Mesenchymal stem cell (in vitro differentiated cells and primary cell): ENCODE measurements around the gene CADPS.

Experiments
- DNase-seq: peaks from one replicate; pipeline ENCODE4 v3.0.0-alpha.2; 2013
- H2AFZ ChIP-seq: one replicate; pipeline ENCODE4 v1.6.1; 2013; ENCODE audit warnings: low read depth, mild to moderate bottlenecking, control low read depth, inconsistent platforms, low read length, moderate library complexity
- H2AK5ac ChIP-seq: 2 replicates; pipeline ENCODE4 v1.6.1; 2013; ENCODE audit warnings: low read length, moderate library complexity, mild to moderate bottlenecking, inconsistent platforms; ENCODE audit not compliant: severe bottlenecking
- H2BK120ac ChIP-seq: one replicate; pipeline ENCODE4 v1.6.1; 2013; ENCODE audit warnings: low read depth, mild to moderate bottlenecking, inconsistent platforms, low read length, moderate library complexity
- H2BK12ac ChIP-seq, 2 experiments: one replicate each; pipeline ENCODE4 v1.6.1; 2013; ENCODE audit warnings: inconsistent platforms in 2 of 2, low read length in 2 of 2, mild to moderate bottlenecking in 2 of 2, moderate library complexity in 2 of 2, control low read depth in 1 of 2
- H2BK15ac ChIP-seq: one replicate; pipeline ENCODE4 v1.6.1; 2013; ENCODE audit warnings: mild to moderate bottlenecking, low read depth, inconsistent platforms; ENCODE audit not compliant: poor library complexity, severe bottlenecking
- H2BK5ac ChIP-seq: 2 replicates; pipeline ENCODE4 v1.6.1; 2013; ENCODE audit warnings: low read depth, mild to moderate bottlenecking, low read length, control low read depth, inconsistent platforms; ENCODE audit not compliant: poor library complexity, severe bottlenecking
- H3K14ac ChIP-seq, 2 experiments: one replicate each; pipeline ENCODE4 v1.6.1; 2013; ENCODE audit warnings: inconsistent platforms in 2 of 2, low read length in 2 of 2, control low read depth in 1 of 2, mild to moderate bottlenecking in 1 of 2, moderate library complexity in 1 of 2
- H3K18ac ChIP-seq, 2 experiments: one replicate each; pipeline ENCODE4 v1.6.1; 2013; ENCODE audit warnings: inconsistent platforms in 2 of 2, low read length in 2 of 2, control low read depth in 1 of 2, low read depth in 1 of 2, mild to moderate bottlenecking in 1 of 2
- H3K23ac ChIP-seq, 2 experiments: one replicate each; pipeline ENCODE4 v1.6.1; 2013; ENCODE audit warnings: inconsistent platforms in 2 of 2, low read length in 2 of 2, mild to moderate bottlenecking in 2 of 2, moderate library complexity in 2 of 2, control low read depth in 1 of 2
- H3K27ac ChIP-seq: 2 replicates; pipeline ENCODE4 v1.5.1; 2013; ENCODE audit warnings: mild to moderate bottlenecking, moderate library complexity, low read length, control low read depth, inconsistent platforms; ENCODE audit not compliant: poor library complexity, severe bottlenecking
- H3K27me3 ChIP-seq, 2 experiments: 2 replicates each; pipeline versions ENCODE4 v1.6.1 to v1.7.0; 2013; ENCODE audit warnings: low read length in 2 of 2, mild to moderate bottlenecking in 2 of 2, moderate library complexity in 2 of 2, control low read depth in 1 of 2, inconsistent platforms in 1 of 2; ENCODE audit not compliant: control insufficient read depth in 1 of 2, insufficient read depth in 1 of 2
- H3K36me3 ChIP-seq, 2 experiments: 2 replicates each; pipeline versions ENCODE4 v1.6.1 to v1.7.0; 2013; ENCODE audit warnings: low read length in 2 of 2, control low read depth in 1 of 2, inconsistent platforms in 1 of 2, low read depth in 1 of 2, mild to moderate bottlenecking in 1 of 2; ENCODE audit not compliant: insufficient read depth in 2 of 2, control insufficient read depth in 1 of 2
- H3K4ac ChIP-seq, 2 experiments: one replicate each; pipeline ENCODE4 v1.6.1; 2013; ENCODE audit warnings: inconsistent platforms in 2 of 2, low read length in 2 of 2, mild to moderate bottlenecking in 2 of 2, moderate library complexity in 2 of 2, control low read depth in 1 of 2, low read depth in 1 of 2
- H3K4me1 ChIP-seq: 2 replicates; pipeline ENCODE4 v1.6.1; 2013; ENCODE audit warnings: low read depth, low read length, control low read depth; ENCODE audit not compliant: control insufficient read depth, insufficient read depth
- H3K4me2 ChIP-seq: 2 replicates; pipeline ENCODE4 v1.6.1; 2013; ENCODE audit warnings: low read length, mild to moderate bottlenecking, inconsistent platforms; ENCODE audit not compliant: poor library complexity, severe bottlenecking
- H3K4me3 ChIP-seq, 2 experiments: 2 replicates each; pipeline versions ENCODE4 v1.5.1 to v1.7.0; 2013; ENCODE audit warnings: low read length in 2 of 2, mild to moderate bottlenecking in 2 of 2, control low read depth in 1 of 2, low read depth in 1 of 2; ENCODE audit not compliant: insufficient read depth in 1 of 2
- H3K79me1 ChIP-seq: replicated peaks from 2 replicates; pipeline ENCODE4 v1.6.1; 2013; ENCODE audit warnings: mild to moderate bottlenecking, control low read depth, low read length, inconsistent platforms; ENCODE audit not compliant: poor library complexity, severe bottlenecking
- H3K9ac ChIP-seq: 2 replicates; pipeline ENCODE4 v1.7.0; 2013; ENCODE audit warnings: mild to moderate bottlenecking, low read length, moderate library complexity
- H3K9me3 ChIP-seq: 2 replicates; pipeline ENCODE4 v1.7.0; 2013; ENCODE audit warnings: mild to moderate bottlenecking, low read length; ENCODE audit not compliant: control insufficient read depth
- H4K8ac ChIP-seq: one replicate; pipeline ENCODE4 v1.6.1; 2013; ENCODE audit warnings: inconsistent platforms, mild to moderate bottlenecking, low read length, moderate library complexity
- H4K91ac ChIP-seq: one replicate; pipeline ENCODE4 v1.6.1; 2013; ENCODE audit warnings: mild to moderate bottlenecking, low read length, inconsistent platforms
- WGBS: methylation state at CpG from one replicate; pipeline ENCODE4 v1.1.7; 2013; ENCODE audit warnings: mixed read lengths; 5-methylcytosine and 5-hydroxymethylcytosine counted together

The CADPS gene

GRCh38 chr3:62815981-62816380, 59.2 kb downstream of the CADPS start:
- no peak overlapping the region for H3K14ac ChIP-seq
- H3K4ac ChIP-seq: no peak overlapping the region
- H3K27me3 ChIP-seq: no peaks in the 10 kb centered on the region
- H3K27ac ChIP-seq: no peak overlapping the region
- no peaks in the 10 kb centered on the region for H3K79me1 ChIP-seq
- no peak overlapping the region for H3K23ac ChIP-seq
- H2BK120ac ChIP-seq: no peak overlapping the region
- no peaks in the 10 kb centered on the region for H3K9me3 ChIP-seq
- no peak overlapping the region for H2AFZ ChIP-seq
- no peak for DNase-seq
- H2AK5ac ChIP-seq: no peak overlapping the region
- no peak overlapping the region for H3K18ac ChIP-seq
- H4K8ac ChIP-seq: no peak overlapping the region
- H2BK15ac ChIP-seq: no peak overlapping the region
- no peak overlapping the region for H4K91ac ChIP-seq
- no peak overlapping the region for H3K4me2 ChIP-seq
- H2BK12ac ChIP-seq: no peak overlapping the region
- no peak overlapping the region for H3K4me3 ChIP-seq
- no peak overlapping the region for H3K9ac ChIP-seq
- no peaks in the 10 kb centered on the region for H3K4me1 ChIP-seq
- H3K36me3 ChIP-seq: no peaks in the 10 kb centered on the region
- no peak overlapping the region for H2BK5ac ChIP-seq

GRCh38 chr3:62812631-62813030, 62.6 kb downstream of the CADPS start:
- H2BK12ac ChIP-seq: no peak overlapping the region
- 90% methylated on average over 3 of the region's 3 CpGs for WGBS
- H3K4me1 ChIP-seq: no peaks in the 10 kb centered on the region

GRCh38 chr3:62811119-62811518, 64.1 kb downstream of the CADPS start:
- H3K9me3 ChIP-seq: no peaks in the 10 kb centered on the region
- no peak overlapping the region for H2BK15ac ChIP-seq
- H3K14ac ChIP-seq: no peak overlapping the region
- H3K4me3 ChIP-seq: no peak overlapping the region
- no peaks in the 10 kb centered on the region for H3K27me3 ChIP-seq
- no peaks in the 10 kb centered on the region for H3K4me1 ChIP-seq
- H2AFZ ChIP-seq: no peak overlapping the region
- H4K8ac ChIP-seq: no peak overlapping the region
- H2AK5ac ChIP-seq: no peak overlapping the region
- H3K27ac ChIP-seq: no peak overlapping the region
- no peak overlapping the region for H3K9ac ChIP-seq
- H2BK12ac ChIP-seq: no peak overlapping the region
- no peak for DNase-seq
- no peak overlapping the region for H3K23ac ChIP-seq
- no peaks in the 10 kb centered on the region for H3K36me3 ChIP-seq
- no peak overlapping the region for H3K18ac ChIP-seq
- H2BK120ac ChIP-seq: no peak overlapping the region
- no peak overlapping the region for H3K4me2 ChIP-seq
- H2BK5ac ChIP-seq: no peak overlapping the region
- no peak overlapping the region for H3K4ac ChIP-seq
- H3K79me1 ChIP-seq: no peaks in the 10 kb centered on the region
- H4K91ac ChIP-seq: no peak overlapping the region

More at GRCh38 chr3:62812631-62813030, 62.6 kb downstream of the CADPS start:
- Histone ChIP-seq H3K4me2 (no peak overlapping the region), H3K36me3 (no peaks in the 10 kb centered on the region), H2BK15ac (no peak overlapping the region), H2AFZ (no peak overlapping the region), H4K91ac (no peak overlapping the region), H3K9ac (no peak overlapping the region), H2AK5ac (no peak overlapping the region), H4K8ac (no peak overlapping the region), H3K18ac (no peak overlapping the region), H3K27ac (no peak overlapping the region), H3K23ac (no peak overlapping the region), H3K4ac (no peak overlapping the region), H3K27me3 (no peaks in the 10 kb centered on the region), H2BK120ac (no peak overlapping the region), H3K9me3 (no peaks in the 10 kb centered on the region), H3K4me3 (no peak overlapping the region), H3K14ac (no peak overlapping the region), H2BK5ac (no peak overlapping the region), H3K79me1 (no peaks in the 10 kb centered on the region)
- no peak for DNase-seq

GRCh38 chr3:62809369-62809768, 65.8 kb downstream of the CADPS start:
- no peak overlapping the region for H2BK12ac ChIP-seq
- H3K4me3 ChIP-seq: no peak overlapping the region
- no peaks in the 10 kb centered on the region for H3K9me3 ChIP-seq
- H2AFZ ChIP-seq: no peak overlapping the region
- H3K27me3 ChIP-seq: no peaks in the 10 kb centered on the region
- no peak overlapping the region for H4K8ac ChIP-seq
- H3K18ac ChIP-seq: no peak overlapping the region
- WGBS: no CpG with 5 or more reads among the region's 1 CpG
- no peak overlapping the region for H2BK120ac ChIP-seq
- H3K9ac ChIP-seq: no peak overlapping the region
- H3K23ac ChIP-seq: no peak overlapping the region
- H3K4me2 ChIP-seq: no peak overlapping the region
- DNase-seq: no peak
- H3K4ac ChIP-seq: no peak overlapping the region
- H2AK5ac ChIP-seq: no peak overlapping the region
- no peaks in the 10 kb centered on the region for H3K79me1 ChIP-seq
- no peaks in the 10 kb centered on the region for H3K4me1 ChIP-seq
- no peak overlapping the region for H2BK15ac ChIP-seq
- no peaks in the 10 kb centered on the region for H3K36me3 ChIP-seq
- H3K14ac ChIP-seq: no peak overlapping the region
- H2BK5ac ChIP-seq: no peak overlapping the region
- no peak overlapping the region for H4K91ac ChIP-seq
- H3K27ac ChIP-seq: no peak overlapping the region
